Tibial artery (tissue), 4 donors: ENCODE measurements around the gene RBM17.
A peak's percentile ranks its signal among the peaks of the same experiment; 100 is the strongest.

Source experiments
- DNase-seq, 2 donors: peaks; one replicate each; pipeline ENCODE4 v3.0.0-alpha.2; 2019
- H3K27ac ChIP-seq, 2 donors: fragments of 200-600 bp; sonication (generic) in 1 of 2; 1 replicate in 1 of 2; 2 replicates in 1 of 2; pipeline ENCODE4 v1.5.1; 2018 to 2019; ENCODE audit warnings: mild to moderate bottlenecking in 1 of 2
- H3K27me3 ChIP-seq, 2 donors: fragments of 200-600 bp; sonication (generic) in 1 of 2; one replicate each; pipeline versions ENCODE4 v1.5.1 to v1.6.0; 2016 to 2019
- H3K36me3 ChIP-seq, 3 donors: fragments of 200-600 bp; sonication (generic) in 2 of 3; one replicate each; pipeline ENCODE4 v1.5.1; 2016 to 2019; ENCODE audit warnings: mild to moderate bottlenecking in 2 of 3
- H3K4me1 ChIP-seq, 4 donors: fragments of 200-600 bp; sonication (generic) in 2 of 4; 1 replicate in 3 of 4; 2 replicates in 1 of 4; pipeline ENCODE4 v1.5.1; 2016 to 2019
- H3K4me3 ChIP-seq, 2 donors: fragments of 200-600 bp; sonication (generic) in 1 of 2; 1 replicate in 1 of 2; 2 replicates in 1 of 2; pipeline ENCODE4 v1.5.1; 2018 to 2019; ENCODE audit warnings: mild to moderate bottlenecking in 2 of 2
- H3K9me3 ChIP-seq, 3 donors: fragments of 200-600 bp; sonication (generic) in 1 of 3; one replicate each; pipeline ENCODE4 v1.5.1; 2016 to 2019
- intact Hi-C: fragments of 100-400 bp; cut with DNase I; formaldehyde crosslinking; loops from one replicate; pipeline ENCODE4 v1.15.0; 2023; ENCODE audit warnings: low total_unique reads
- TF ChIP-seq, protein P1 (sequence below), 2 experiments: fragments of 200-600 bp in 1 of 2; fragments of 450-650 bp in 1 of 2; IDR thresholded peaks; one replicate each; pipeline ENCODE4 v1.5.1; 2017 to 2019; ENCODE audit warnings: antibody characterized with exemption in 2 of 2, mild to moderate bottlenecking in 1 of 2, moderate library complexity in 1 of 2

RBM17 gene

DNA sequence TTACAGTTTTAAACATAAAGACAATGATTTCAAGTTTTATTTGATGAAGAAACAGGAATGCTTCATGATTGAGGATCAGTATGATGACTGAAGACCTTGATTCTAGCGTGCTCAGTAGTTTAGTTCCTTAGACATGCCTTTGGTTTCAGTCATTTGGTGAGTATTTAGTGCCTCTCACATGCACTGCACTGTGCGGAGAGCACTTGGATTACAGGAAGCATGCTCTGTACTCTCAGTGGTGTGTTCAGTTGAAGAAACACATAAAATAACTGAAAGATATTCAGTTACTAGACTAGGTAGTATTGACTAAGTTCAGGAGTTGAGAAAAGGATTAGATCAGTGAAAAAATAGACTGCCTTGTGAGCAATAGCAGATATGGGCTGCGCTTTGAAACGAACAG lies 25.5 kb downstream of the RBM17 start:
- intact Hi-C loops, result loop anchor here (5.0 kb wide), 1 partner anchor 38 kb away; no protein-coding TSS in a partner anchor
- Histone ChIP-seq H3K9me3 (no peaks in the 10 kb centered on the region), H3K36me3 (peaks cover 56 to 76% (median 62%) of the 10 kb centered on the region in 3 donors), H3K27me3 (no peaks in the 10 kb centered on the region), H3K4me3 (no peak overlapping the region), H3K4me1 (peaks cover 0 to 14% (median 0%) of the 10 kb centered on the region in 4 donors), H3K27ac (peak overlapping the region in 1 of 2 donors; percentile 16)
- TF ChIP-seq, protein P1, sequence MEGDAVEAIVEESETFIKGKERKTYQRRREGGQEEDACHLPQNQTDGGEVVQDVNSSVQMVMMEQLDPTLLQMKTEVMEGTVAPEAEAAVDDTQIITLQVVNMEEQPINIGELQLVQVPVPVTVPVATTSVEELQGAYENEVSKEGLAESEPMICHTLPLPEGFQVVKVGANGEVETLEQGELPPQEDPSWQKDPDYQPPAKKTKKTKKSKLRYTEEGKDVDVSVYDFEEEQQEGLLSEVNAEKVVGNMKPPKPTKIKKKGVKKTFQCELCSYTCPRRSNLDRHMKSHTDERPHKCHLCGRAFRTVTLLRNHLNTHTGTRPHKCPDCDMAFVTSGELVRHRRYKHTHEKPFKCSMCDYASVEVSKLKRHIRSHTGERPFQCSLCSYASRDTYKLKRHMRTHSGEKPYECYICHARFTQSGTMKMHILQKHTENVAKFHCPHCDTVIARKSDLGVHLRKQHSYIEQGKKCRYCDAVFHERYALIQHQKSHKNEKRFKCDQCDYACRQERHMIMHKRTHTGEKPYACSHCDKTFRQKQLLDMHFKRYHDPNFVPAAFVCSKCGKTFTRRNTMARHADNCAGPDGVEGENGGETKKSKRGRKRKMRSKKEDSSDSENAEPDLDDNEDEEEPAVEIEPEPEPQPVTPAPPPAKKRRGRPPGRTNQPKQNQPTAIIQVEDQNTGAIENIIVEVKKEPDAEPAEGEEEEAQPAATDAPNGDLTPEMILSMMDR (IDR thresholded peaks at IDR 0.05), result no peak
- DNase-seq, result no peak

DNA sequence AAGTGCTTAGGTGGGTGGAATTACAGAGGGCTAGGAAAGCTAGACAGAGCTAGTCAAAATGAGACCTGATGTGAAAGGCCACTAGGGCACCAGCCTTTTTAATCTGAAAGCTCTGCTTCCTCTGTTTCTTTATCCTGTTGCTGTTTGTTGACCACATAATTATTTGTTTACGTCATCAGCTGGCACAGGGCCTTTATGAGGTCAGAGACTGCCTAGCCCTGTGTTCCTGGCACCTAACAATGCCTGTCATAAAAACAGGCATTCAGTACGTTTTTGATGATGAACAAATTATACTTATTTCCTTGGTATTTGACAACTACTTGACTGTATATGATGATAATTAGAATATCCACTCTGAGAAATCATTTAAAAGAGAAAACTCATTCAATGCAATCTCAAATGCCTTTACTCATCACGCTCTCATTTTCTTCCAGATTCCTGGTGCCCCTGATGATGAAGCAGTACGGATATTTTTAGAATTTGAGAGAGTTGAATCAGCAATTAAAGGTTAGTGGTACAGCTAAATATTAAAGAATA lies 26.0 kb downstream of the RBM17 start:
- intact Hi-C loops, result loop anchor here (5.0 kb wide), 1 partner anchor 37 kb away; no protein-coding TSS in a partner anchor
- DNase-seq, result no peak
- no peaks in the 10 kb centered on the region for H3K27me3 ChIP-seq
- peaks cover 50 to 70% (median 57%) of the 10 kb centered on the region in 3 donors for H3K36me3 ChIP-seq
- peak overlapping the region in 1 of 2 donors; percentile 16 for H3K27ac ChIP-seq
- H3K4me3 ChIP-seq, result no peak overlapping the region
- H3K4me1 ChIP-seq, result peaks cover 0 to 14% (median 0%) of the 10 kb centered on the region in 4 donors
- TF ChIP-seq, protein P1 (IDR thresholded peaks at IDR 0.05), result no peak
- no peaks in the 10 kb centered on the region for H3K9me3 ChIP-seq

DNA sequence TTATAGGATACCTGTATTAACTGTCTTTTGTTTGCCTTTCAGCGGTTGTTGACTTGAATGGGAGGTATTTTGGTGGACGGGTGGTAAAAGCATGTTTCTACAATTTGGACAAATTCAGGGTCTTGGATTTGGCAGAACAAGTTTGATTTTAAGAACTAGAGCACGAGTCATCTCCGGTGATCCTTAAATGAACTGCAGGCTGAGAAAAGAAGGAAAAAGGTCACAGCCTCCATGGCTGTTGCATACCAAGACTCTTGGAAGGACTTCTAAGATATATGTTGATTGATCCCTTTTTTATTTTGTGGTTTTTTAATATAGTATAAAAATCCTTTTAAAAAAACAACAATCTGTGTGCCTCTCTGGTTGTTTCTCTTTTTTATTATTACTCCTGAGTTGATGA lies 26.6 kb downstream of the RBM17 start:
- peaks cover 0 to 14% (median 0%) of the 10 kb centered on the region in 4 donors for H3K4me1 ChIP-seq
- no peak for DNase-seq
- peak overlapping the region in 1 of 2 donors; percentile 16 for H3K27ac ChIP-seq
- H3K27me3 ChIP-seq, result no peaks in the 10 kb centered on the region
- intact Hi-C loops, result no loop called here
- no peak overlapping the region for H3K4me3 ChIP-seq
- TF ChIP-seq, protein P1 (IDR thresholded peaks at IDR 0.05), result no peak
- peaks cover 44 to 64% (median 51%) of the 10 kb centered on the region in 3 donors for H3K36me3 ChIP-seq
- no peaks in the 10 kb centered on the region for H3K9me3 ChIP-seq

DNA sequence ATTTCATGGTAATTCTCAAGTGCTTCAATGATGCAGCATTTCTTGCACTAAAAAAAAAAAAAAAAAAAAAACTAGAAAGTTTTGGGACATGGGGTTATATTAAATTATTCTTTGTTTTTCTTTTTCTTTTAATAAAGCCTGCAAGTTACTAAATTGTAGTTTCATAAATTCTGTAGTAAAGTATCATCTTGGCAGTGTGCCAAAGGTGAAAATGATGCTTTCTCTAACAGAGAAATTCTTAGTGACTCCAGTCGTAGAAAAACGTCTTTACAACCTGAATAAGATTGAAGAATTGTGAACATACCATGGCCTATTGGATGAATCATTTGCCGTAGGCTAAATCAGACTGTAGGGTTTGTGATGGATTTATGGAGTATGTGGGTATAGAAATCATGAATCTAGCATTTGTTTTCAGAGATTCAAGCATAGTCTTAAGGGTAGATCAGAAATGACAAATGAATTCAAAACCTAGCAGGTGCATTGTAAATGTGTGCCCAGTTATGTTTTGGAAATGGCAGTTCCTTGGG lies 27.1 kb downstream of the RBM17 start:
- H3K4me1 ChIP-seq, result peaks cover 0 to 14% (median 0%) of the 10 kb centered on the region in 4 donors
- DNase-seq, result no peak
- H3K36me3 ChIP-seq, result peaks cover 40 to 60% (median 46%) of the 10 kb centered on the region in 3 donors
- H3K9me3 ChIP-seq, result no peaks in the 10 kb centered on the region
- TF ChIP-seq, protein P1 (IDR thresholded peaks at IDR 0.05), result no peak
- intact Hi-C loops, result no loop called here
- H3K4me3 ChIP-seq, result no peak overlapping the region
- no peaks in the 10 kb centered on the region for H3K27me3 ChIP-seq
- no peak overlapping the region for H3K27ac ChIP-seq

DNA sequence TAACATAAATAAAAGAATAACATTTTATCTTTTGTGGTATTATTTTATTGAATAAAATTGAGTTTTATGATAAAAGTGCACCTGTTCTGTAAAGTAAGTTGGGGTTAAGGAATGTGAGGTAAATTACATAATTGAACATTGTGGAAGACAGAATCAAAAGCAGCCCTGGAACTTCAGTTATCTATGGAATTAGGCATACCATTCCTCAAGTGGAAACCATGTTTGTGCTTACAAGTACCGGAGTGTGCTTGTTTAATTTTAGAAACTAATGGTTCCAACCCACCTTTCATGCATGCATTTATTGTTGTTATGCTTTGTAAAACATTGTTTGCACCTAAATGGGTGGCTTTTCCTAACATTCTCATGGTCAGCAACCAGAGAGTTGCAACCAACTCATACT lies 28.0 kb downstream of the RBM17 start:
- TF ChIP-seq, protein P1 (IDR thresholded peaks at IDR 0.05), result no peak
- H3K36me3 ChIP-seq, result peaks cover 31 to 50% (median 37%) of the 10 kb centered on the region in 3 donors
- intact Hi-C loops, result no loop called here

More for the DNA sequence above, 28.0 kb downstream of the RBM17 start:
- no peak for DNase-seq
- Histone ChIP-seq H3K27ac (peak overlapping the region in 1 of 2 donors; percentile 18), H3K27me3 (no peaks in the 10 kb centered on the region), H3K4me3 (no peak overlapping the region), H3K4me1 (peaks cover 0 to 14% (median 0%) of the 10 kb centered on the region in 4 donors), H3K9me3 (no peaks in the 10 kb centered on the region)
